MG63 (cell line): ENCODE results near the gene FHIT. TPM values are rescaled to one million over a fixed set of nuclear protein-coding genes. Genes with fewer than 3 reads are reported as not detected.

Source experiments
- DNase-seq: peaks from one replicate; pipeline ENCODE4 v3.0.0-alpha.2; 2020
- H3K27me3 ChIP-seq: fragments of 250-450 bp; sonication (Bioruptor Pico); 2 replicates; pipeline ENCODE4 v1.5.1; 2020; ENCODE audit warnings: mild to moderate bottlenecking, moderate library complexity
- H3K36me3 ChIP-seq: fragments of 250-450 bp; sonication (Bioruptor Pico); 2 replicates; pipeline ENCODE4 v1.5.1; 2020; ENCODE audit warnings: mild to moderate bottlenecking, moderate library complexity
- H3K4me3 ChIP-seq: fragments of 250-450 bp; sonication (Bioruptor Pico); 2 replicates; pipeline ENCODE4 v1.5.1; 2020; ENCODE audit warnings: mild to moderate bottlenecking, moderate library complexity
- H3K9me3 ChIP-seq: fragments of 250-450 bp; sonication (Bioruptor Pico); 2 replicates; pipeline ENCODE4 v1.5.1; 2020; ENCODE audit warnings: mild to moderate bottlenecking, moderate library complexity
- total RNA-seq: library from RNA; depleted of rRNA; stranded (reverse); fragments of >200 nt; shearing (Covaris generic); gene quantifications from 2 replicates; pipeline ENCODE4 v1.2.3, GENCODE V29; 2014; ENCODE audit warnings: low replicate concordance

The FHIT gene
- total RNA-seq, 1 experiment from 2014 or later, result 1.7 TPM

- Histone ChIP-seq H3K27me3 (no peaks in the 10 kb centered on the region), H3K4me3 (no peak overlapping the region), H3K36me3 (no peaks in the 10 kb centered on the region), H3K9me3 (no peaks in the 10 kb centered on the region)
- no peak for DNase-seq
Observed at GRCh38 chr3:60445446-60445845, 805.8 kb downstream of the FHIT start.

GRCh38 chr3:60444898-60445437 lies 806.3 kb downstream of the FHIT start:
- Histone ChIP-seq H3K4me3 (no peak overlapping the region), H3K36me3 (no peaks in the 10 kb centered on the region)

GRCh38 chr3:60440869-60441268 lies 810.4 kb downstream of the FHIT start:
- DNase-seq, result no peak
- H3K36me3 ChIP-seq, result no peaks in the 10 kb centered on the region
- no peaks in the 10 kb centered on the region for H3K27me3 ChIP-seq
- H3K9me3 ChIP-seq, result no peaks in the 10 kb centered on the region
- H3K4me3 ChIP-seq, result no peak overlapping the region

More at GRCh38 chr3:60444898-60445437, 806.3 kb downstream of the FHIT start:
- no peak for DNase-seq
- H3K27me3 ChIP-seq, result no peaks in the 10 kb centered on the region
- H3K9me3 ChIP-seq, result no peaks in the 10 kb centered on the region

- H3K27me3 ChIP-seq, result no peaks in the 10 kb centered on the region
- H3K9me3 ChIP-seq, result no peaks in the 10 kb centered on the region
- no peak for DNase-seq
- no peaks in the 10 kb centered on the region for H3K36me3 ChIP-seq
- no peak overlapping the region for H3K4me3 ChIP-seq
Observed at GRCh38 chr3:60435941-60436650, 815.2 kb downstream of the FHIT start.

- no peak for DNase-seq
Observed at GRCh38 chr3:60434950-60435349, 816.3 kb downstream of the FHIT start.

GRCh38 chr3:60434323-60434722 lies 816.9 kb downstream of the FHIT start:
- Histone ChIP-seq H3K36me3 (no peaks in the 10 kb centered on the region), H3K4me3 (no peak overlapping the region), H3K27me3 (no peaks in the 10 kb centered on the region), H3K9me3 (no peaks in the 10 kb centered on the region)
- DNase-seq, result no peak

More at GRCh38 chr3:60434950-60435349, 816.3 kb downstream of the FHIT start:
- Histone ChIP-seq H3K4me3 (no peak overlapping the region), H3K27me3 (no peaks in the 10 kb centered on the region), H3K9me3 (no peaks in the 10 kb centered on the region), H3K36me3 (no peaks in the 10 kb centered on the region)

- H3K27me3 ChIP-seq, result no peaks in the 10 kb centered on the region
- no peaks in the 10 kb centered on the region for H3K9me3 ChIP-seq
- peak; percentile 0 for DNase-seq
- no peaks in the 10 kb centered on the region for H3K36me3 ChIP-seq
- no peak overlapping the region for H3K4me3 ChIP-seq
Observed at GRCh38 chr3:60431599-60431958, 819.7 kb downstream of the FHIT start.

GRCh38 chr3:60430205-60430604 lies 821.0 kb downstream of the FHIT start:
- no peaks in the 10 kb centered on the region for H3K27me3 ChIP-seq
- no peak overlapping the region for H3K4me3 ChIP-seq
- no peak for DNase-seq
- H3K36me3 ChIP-seq, result no peaks in the 10 kb centered on the region
- H3K9me3 ChIP-seq, result no peaks in the 10 kb centered on the region

- H3K4me3 ChIP-seq, result no peak overlapping the region
- H3K9me3 ChIP-seq, result no peaks in the 10 kb centered on the region
- DNase-seq, result no peak
- H3K27me3 ChIP-seq, result no peaks in the 10 kb centered on the region
- H3K36me3 ChIP-seq, result no peaks in the 10 kb centered on the region
Observed at GRCh38 chr3:60427109-60427508, 824.1 kb downstream of the FHIT start.

- Histone ChIP-seq H3K9me3 (no peaks in the 10 kb centered on the region), H3K36me3 (no peaks in the 10 kb centered on the region), H3K4me3 (no peak overlapping the region), H3K27me3 (no peaks in the 10 kb centered on the region)
- DNase-seq, result no peak
Observed at GRCh38 chr3:60424942-60425341, 826.3 kb downstream of the FHIT start.

GRCh38 chr3:60424034-60424433 lies 827.2 kb downstream of the FHIT start:
- no peak overlapping the region for H3K4me3 ChIP-seq

GRCh38 chr3:60423556-60423955 lies 827.7 kb downstream of the FHIT start:
- H3K36me3 ChIP-seq, result no peaks in the 10 kb centered on the region
- no peaks in the 10 kb centered on the region for H3K9me3 ChIP-seq
- no peak overlapping the region for H3K4me3 ChIP-seq
- no peak for DNase-seq
- no peaks in the 10 kb centered on the region for H3K27me3 ChIP-seq

More at GRCh38 chr3:60424034-60424433, 827.2 kb downstream of the FHIT start:
- no peaks in the 10 kb centered on the region for H3K36me3 ChIP-seq
- H3K9me3 ChIP-seq, result no peaks in the 10 kb centered on the region
- DNase-seq, result no peak
- no peaks in the 10 kb centered on the region for H3K27me3 ChIP-seq

- DNase-seq, result no peak
- Histone ChIP-seq H3K4me3 (no peak overlapping the region), H3K27me3 (no peaks in the 10 kb centered on the region), H3K9me3 (no peaks in the 10 kb centered on the region), H3K36me3 (no peaks in the 10 kb centered on the region)
Observed at GRCh38 chr3:60421749-60422446, 829.4 kb downstream of the FHIT start.

GRCh38 chr3:60417576-60417975 lies 833.7 kb downstream of the FHIT start:
- no peaks in the 10 kb centered on the region for H3K9me3 ChIP-seq
- H3K36me3 ChIP-seq, result no peaks in the 10 kb centered on the region
- H3K27me3 ChIP-seq, result no peaks in the 10 kb centered on the region
- no peak overlapping the region for H3K4me3 ChIP-seq
- no peak for DNase-seq

GRCh38 chr3:60414011-60414410 lies 837.2 kb downstream of the FHIT start:
- no peak overlapping the region for H3K4me3 ChIP-seq
- no peaks in the 10 kb centered on the region for H3K9me3 ChIP-seq
- DNase-seq, result no peak
- no peaks in the 10 kb centered on the region for H3K36me3 ChIP-seq
- H3K27me3 ChIP-seq, result no peaks in the 10 kb centered on the region

GRCh38 chr3:60413551-60413950 lies 837.7 kb downstream of the FHIT start:
- no peak for DNase-seq
- no peaks in the 10 kb centered on the region for H3K36me3 ChIP-seq
- H3K27me3 ChIP-seq, result no peaks in the 10 kb centered on the region
- H3K4me3 ChIP-seq, result no peak overlapping the region
- H3K9me3 ChIP-seq, result no peaks in the 10 kb centered on the region

GRCh38 chr3:60403866-60404265 lies 847.4 kb downstream of the FHIT start:
- Histone ChIP-seq H3K36me3 (no peaks in the 10 kb centered on the region), H3K27me3 (no peaks in the 10 kb centered on the region; the same call in 1 of the 2 replicates), H3K4me3 (no peak overlapping the region), H3K9me3 (no peaks in the 10 kb centered on the region)
- no peak for DNase-seq

GRCh38 chr3:60402931-60403330 lies 848.3 kb downstream of the FHIT start:
- Histone ChIP-seq H3K9me3 (no peaks in the 10 kb centered on the region), H3K4me3 (no peak overlapping the region)

More at GRCh38 chr3:60402931-60403330, 848.3 kb downstream of the FHIT start:
- no peaks in the 10 kb centered on the region for H3K36me3 ChIP-seq
- DNase-seq, result no peak
- H3K27me3 ChIP-seq, result no peaks in the 10 kb centered on the region; the same call in 1 of the 2 replicates
